Measurements from ENCODE around the gene IDH3B.
"Not testable (repeated sequence)": the region's sequence is repeated elsewhere in the genome, so short reads cannot be mapped to it uniquely, and the experiment has no call there.

Gene IDH3B

GRCh38 chr20:2663887-2664719 lies at the start of gene IDH3B:
Gene IDH3B, minus strand, starts transcription at chr20:2664216. Its CDS starts 28 bp downstream, at chr20:2664188.
- peak; percentile 80 for DNase-seq

GRCh38 chr20:2713285-2713684 lies 49.3 kb upstream of the IDH3B start:
- DNase-seq = peak; percentile 13

- DNase-seq = no peak
Measured at GRCh38 chr20:2709205-2709981, 45.4 kb upstream of the IDH3B start.

GRCh38 chr20:2708665-2709064 lies 44.6 kb upstream of the IDH3B start:
- DNase-seq = no peak

- DNase-seq = no peak
Measured at GRCh38 chr20:2708073-2708415, 44.0 kb upstream of the IDH3B start.

- no peak for DNase-seq
Measured at GRCh38 chr20:2707353-2708072, 43.5 kb upstream of the IDH3B start.

GRCh38 chr20:2706688-2707352 lies 42.8 kb upstream of the IDH3B start:
- DNase-seq = no peak

- no peak for DNase-seq
Measured at GRCh38 chr20:2705931-2706645, 42.1 kb upstream of the IDH3B start.

- DNase-seq = no peak
Measured at GRCh38 chr20:2703716-2704475, 39.9 kb upstream of the IDH3B start.

GRCh38 chr20:2701671-2702081 lies 37.7 kb upstream of the IDH3B start:
- no peak for DNase-seq

GRCh38 chr20:2700913-2701620 lies 37.1 kb upstream of the IDH3B start:
- no peak for DNase-seq

- no peak for DNase-seq
Measured at GRCh38 chr20:2699775-2700413, 35.9 kb upstream of the IDH3B start.

- no peak for DNase-seq
Measured at GRCh38 chr20:2698912-2699311, 34.9 kb upstream of the IDH3B start.

- DNase-seq = no peak
Measured at GRCh38 chr20:2698186-2698817, 34.3 kb upstream of the IDH3B start.

- no peak for DNase-seq
Measured at GRCh38 chr20:2697768-2698167, 33.8 kb upstream of the IDH3B start.

- DNase-seq = no peak
Measured at GRCh38 chr20:2696646-2697045, 32.6 kb upstream of the IDH3B start.

- not testable (repeated sequence) for DNase-seq
Measured at GRCh38 chr20:2695984-2696525, 32.0 kb upstream of the IDH3B start.

GRCh38 chr20:2695206-2695983 lies 31.4 kb upstream of the IDH3B start:
- no peak for DNase-seq

GRCh38 chr20:2694519-2694918 lies 30.5 kb upstream of the IDH3B start:
- DNase-seq = no peak
